Measurements from ENCODE around the gene ABCC3. TPM values are rescaled to one million over a fixed set of nuclear protein-coding genes. Genes with fewer than 3 reads are reported as not detected.

ABCC3 gene
- total RNA-seq, 4 donors from 2014 or later = 297 to 655 (median 533) TPM

- Histone ChIP-seq H3K27ac (no peak overlapping the region), H3K36me3 (no peaks in the 10 kb centered on the region), H3K27me3 (peaks cover 3% of the 10 kb centered on the region), H3K9me3 (no peaks in the 10 kb centered on the region), H3K4me1 (peaks cover 3 to 39% (median 28%) of the 10 kb centered on the region in 4 donors), H3K4me3 (no peak overlapping the region)
- intact Hi-C loops (cut with DNase I; ENCODE audit: low total_unique reads) (loop anchor here (5.0 kb wide), 1 partner anchor 79 kb away; the partner anchor contains the start of gene SPATA20), in situ Hi-C loops (cut with MboI; ENCODE audit: low pct_ligation_motif_present in 1 of 4, low pct_unique_long_range_greater_than_20kb in 1 of 4, low sequenced_read_pairs in 3 of 4) (loop anchor here in 1 of 4 donors (10.0 kb wide), 1 partner anchor 81 kb away; the partner anchor contains the start of gene SPATA20)
- whole genome bisulfite sequencing, 2 donors (ENCODE audit: low coverage in 1 of 2) = 56% methylated on average over 13 of the region's 19 CpGs; no CpG with 5 or more reads in 1 of the 2 donors
- peak; percentile 71 for DNase-seq
- TF ChIP-seq CTCF (IDR thresholded peaks at IDR 0.05) = peak; percentile 46 to 73 (median 58)
- TF ChIP-seq POLR2A (IDR thresholded peaks at IDR 0.05) = no peak
- TF ChIP-seq EP300 (IDR thresholded peaks at IDR 0.05; ENCODE audit: low read depth) = no peak
- no peak for TF ChIP-seq POLR2AphosphoS5 (IDR thresholded peaks at IDR 0.05)
Observed at GRCh38 chr17:50626037-50626574, 8.6 kb upstream of the ABCC3 start.

GRCh38 chr17:50627036-50627781, 7.5 kb upstream of the ABCC3 start:
- TF ChIP-seq POLR2A (IDR thresholded peaks at IDR 0.05) = no peak
- no peak for TF ChIP-seq POLR2AphosphoS5 (IDR thresholded peaks at IDR 0.05)
- TF ChIP-seq EP300 (IDR thresholded peaks at IDR 0.05; ENCODE audit: low read depth) = no peak
- TF ChIP-seq CTCF (IDR thresholded peaks at IDR 0.05) = no peak
- in situ Hi-C loops (cut with MboI; ENCODE audit: low pct_ligation_motif_present in 1 of 4, low pct_unique_long_range_greater_than_20kb in 1 of 4, low sequenced_read_pairs in 3 of 4) (loop anchor here in 1 of 4 donors (10.0 kb wide), 1 partner anchor 82 kb away; the partner anchor contains the start of gene SPATA20), intact Hi-C loops (cut with DNase I; ENCODE audit: low total_unique reads) (loop anchor here (5.0 kb wide), 1 partner anchor 80 kb away; the partner anchor contains the start of gene SPATA20)
- Histone ChIP-seq H3K9me3 (no peaks in the 10 kb centered on the region), H3K27me3 (peaks cover 3% of the 10 kb centered on the region), H3K4me1 (peaks cover 3 to 48% (median 31%) of the 10 kb centered on the region in 4 donors), H3K27ac (peak overlapping the region in 1 of 4 donors; percentile 67), H3K4me3 (no peak overlapping the region), H3K36me3 (no peaks in the 10 kb centered on the region)
- DNase-seq = no peak
- 85 to 86% methylated on average over 13 to 17 of the region's 17 CpGs for WGBS, 2 donors (ENCODE audit: low coverage in 1 of 2)

- H3K9me3 ChIP-seq = no peaks in the 10 kb centered on the region
- no peak overlapping the region for H3K4me3 ChIP-seq
- TF ChIP-seq CTCF (IDR thresholded peaks at IDR 0.05) (peak in 2 of 5 experiments; percentile 28 to 59), POLR2A (IDR thresholded peaks at IDR 0.05) (no peak), EP300 (IDR thresholded peaks at IDR 0.05; ENCODE audit: low read depth) (no peak), POLR2AphosphoS5 (IDR thresholded peaks at IDR 0.05) (no peak)
- peaks cover 3% of the 10 kb centered on the region for H3K27me3 ChIP-seq
- 27% methylated on average over 17 of the region's 17 CpGs; no CpG with 5 or more reads in 1 of the 2 donors for WGBS, 2 donors (ENCODE audit: low coverage in 1 of 2)
- peak overlapping the region in 3 of 4 donors; percentile 15 to 67 (median 33) for H3K27ac ChIP-seq
- in situ Hi-C loops (cut with MboI; ENCODE audit: low pct_ligation_motif_present in 1 of 4, low pct_unique_long_range_greater_than_20kb in 1 of 4, low sequenced_read_pairs in 3 of 4) = loop anchor here in 1 of 4 donors (10.0 kb wide), 1 partner anchor 83 kb away; the partner anchor contains the start of gene SPATA20
- peaks cover 3 to 48% (median 33%) of the 10 kb centered on the region in 4 donors for H3K4me1 ChIP-seq
- peak; percentile 69 for DNase-seq
- intact Hi-C loops (cut with DNase I; ENCODE audit: low total_unique reads) = loop anchor here (5.0 kb wide), 1 partner anchor 81 kb away; the partner anchor contains the start of gene SPATA20
- no peaks in the 10 kb centered on the region for H3K36me3 ChIP-seq
Observed at GRCh38 chr17:50627782-50628601, 6.7 kb upstream of the ABCC3 start.
